MM.1S (cell line): Measurements from ENCODE around the gene SGMS1.

ENCODE experiments used
- DNase-seq: peaks from one replicate; pipeline ENCODE4 v3.0.0-alpha.2; 2015
- H2AFZ ChIP-seq: fragments of 300-600 bp; sonication (generic); 2 replicates; pipeline ENCODE4 v1.6.0; 2016; ENCODE audit warnings: antibody characterized with exemption, low read length
- H3F3A ChIP-seq: fragments of 300-600 bp; sonication (generic); 2 replicates; pipeline ENCODE4 v1.6.1; 2016; ENCODE audit warnings: mild to moderate bottlenecking, antibody characterized with exemption, low read length, moderate library complexity, mixed read lengths; ENCODE audit not compliant: insufficient read depth
- H3K27ac ChIP-seq: fragments of 300-600 bp; sonication (generic); 2 replicates; pipeline ENCODE4 v1.5.1; 2016; ENCODE audit warnings: mild to moderate bottlenecking, low read length
- H3K27me3 ChIP-seq: fragments of 300-600 bp; sonication (generic); replicated peaks from 2 replicates; pipeline ENCODE4 v1.6.0; 2016; ENCODE audit warnings: low read length; ENCODE audit not compliant: insufficient read depth
- H3K36me3 ChIP-seq: fragments of 300-600 bp; sonication (generic); replicated peaks from 2 replicates; pipeline ENCODE4 v1.6.1; 2016; ENCODE audit warnings: mild to moderate bottlenecking, low read length, mixed read lengths; ENCODE audit not compliant: insufficient read depth
- H3K4me1 ChIP-seq: fragments of 300-600 bp; sonication (generic); 2 replicates; pipeline ENCODE4 v1.6.1; 2016; ENCODE audit warnings: low read length, mixed read lengths
- H3K4me2 ChIP-seq: fragments of 300-600 bp; sonication (generic); 2 replicates; pipeline ENCODE4 v1.6.0; 2016; ENCODE audit warnings: low read depth, low read length
- H3K4me3 ChIP-seq: fragments of 300-600 bp; sonication (generic); 2 replicates; pipeline ENCODE4 v1.5.1; 2016; ENCODE audit warnings: low read length, mixed read lengths
- H3K79me2 ChIP-seq: fragments of 300-600 bp; sonication (generic); 2 replicates; pipeline ENCODE4 v1.6.1; 2016; ENCODE audit warnings: mixed run types, low read length, mixed read lengths
- H3K9ac ChIP-seq: fragments of 300-600 bp; sonication (generic); 2 replicates; pipeline ENCODE4 v1.6.1; 2016; ENCODE audit warnings: low read length, mixed read lengths
- H3K9me2 ChIP-seq: fragments of 300-600 bp; sonication (generic); replicated peaks from 2 replicates; pipeline ENCODE4 v1.6.1; 2016; ENCODE audit warnings: mild to moderate bottlenecking, low read length, mixed read lengths; ENCODE audit not compliant: insufficient read depth
- H3K9me3 ChIP-seq: fragments of 300-600 bp; sonication (generic); replicated peaks from 2 replicates; pipeline ENCODE4 v1.6.1; 2016; ENCODE audit warnings: mild to moderate bottlenecking, low read length, mixed read lengths; ENCODE audit not compliant: insufficient read depth
- H4K20me1 ChIP-seq: fragments of 300-600 bp; sonication (generic); 2 replicates; pipeline ENCODE4 v1.6.1; 2016; ENCODE audit warnings: mild to moderate bottlenecking, low read length, moderate library complexity, mixed read lengths; ENCODE audit not compliant: insufficient read depth
- EZH2 ChIP-seq: fragments of 300-600 bp; sonication (generic); optimal IDR thresholded peaks from 2 replicates; pipeline ENCODE3; 2017; ENCODE audit warnings: low read depth, mild to moderate bottlenecking, antibody characterized with exemption, low read length, mixed read lengths
- EZH2phosphoT487 ChIP-seq: fragments of 300-600 bp; sonication (generic); IDR thresholded peaks from 2 replicates; pipeline ENCODE4 v1.6.1; 2018; ENCODE audit warnings: antibody characterized with exemption, low read length
- TF ChIP-seq, protein P1 (sequence below): fragments of 300-600 bp; sonication (generic); IDR thresholded peaks from 2 replicates; pipeline ENCODE4 v1.5.1; 2016; ENCODE audit warnings: antibody characterized with exemption, low read length, mixed read lengths

SGMS1 gene

DNA sequence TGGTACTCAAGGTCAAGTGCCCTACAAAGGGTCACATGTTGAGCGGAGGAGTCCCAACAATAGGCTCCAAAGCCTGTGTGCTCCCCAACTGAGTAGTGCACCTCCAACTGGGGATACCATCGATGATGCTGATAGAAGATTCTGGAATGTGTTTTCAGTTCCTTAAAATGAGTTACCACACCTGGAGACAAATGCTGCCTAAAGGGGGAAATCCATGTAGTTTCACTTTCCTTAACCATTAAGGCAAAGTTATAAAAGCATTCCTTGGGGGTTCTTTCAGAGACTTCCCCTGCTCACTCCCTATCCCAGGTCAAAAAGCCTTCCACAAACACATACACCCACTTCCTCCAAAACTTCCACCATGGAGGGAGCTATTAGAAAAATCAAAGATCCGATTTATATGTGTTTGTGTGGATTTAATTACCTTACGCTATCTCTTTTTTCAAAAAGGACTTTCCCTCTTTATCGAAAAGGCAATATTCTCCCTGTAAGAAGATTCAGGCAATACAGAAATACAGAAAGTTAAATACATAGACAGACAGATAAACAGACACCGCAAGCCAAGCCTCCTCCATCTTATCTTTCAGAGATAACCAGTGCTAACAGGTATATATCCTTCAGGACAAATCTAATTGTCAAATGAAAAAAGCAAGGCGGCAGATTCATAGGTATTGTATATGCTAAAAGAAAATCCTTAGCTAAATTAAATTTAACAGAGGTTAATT lies 236.6 kb downstream of the SGMS1 start:
- TF ChIP-seq EZH2 (no peak), EZH2phosphoT487 (no peak)
- TF ChIP-seq, protein P1, sequence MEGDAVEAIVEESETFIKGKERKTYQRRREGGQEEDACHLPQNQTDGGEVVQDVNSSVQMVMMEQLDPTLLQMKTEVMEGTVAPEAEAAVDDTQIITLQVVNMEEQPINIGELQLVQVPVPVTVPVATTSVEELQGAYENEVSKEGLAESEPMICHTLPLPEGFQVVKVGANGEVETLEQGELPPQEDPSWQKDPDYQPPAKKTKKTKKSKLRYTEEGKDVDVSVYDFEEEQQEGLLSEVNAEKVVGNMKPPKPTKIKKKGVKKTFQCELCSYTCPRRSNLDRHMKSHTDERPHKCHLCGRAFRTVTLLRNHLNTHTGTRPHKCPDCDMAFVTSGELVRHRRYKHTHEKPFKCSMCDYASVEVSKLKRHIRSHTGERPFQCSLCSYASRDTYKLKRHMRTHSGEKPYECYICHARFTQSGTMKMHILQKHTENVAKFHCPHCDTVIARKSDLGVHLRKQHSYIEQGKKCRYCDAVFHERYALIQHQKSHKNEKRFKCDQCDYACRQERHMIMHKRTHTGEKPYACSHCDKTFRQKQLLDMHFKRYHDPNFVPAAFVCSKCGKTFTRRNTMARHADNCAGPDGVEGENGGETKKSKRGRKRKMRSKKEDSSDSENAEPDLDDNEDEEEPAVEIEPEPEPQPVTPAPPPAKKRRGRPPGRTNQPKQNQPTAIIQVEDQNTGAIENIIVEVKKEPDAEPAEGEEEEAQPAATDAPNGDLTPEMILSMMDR: no peak
- H2AFZ ChIP-seq: no peak overlapping the region
- no peaks in the 10 kb centered on the region for H4K20me1 ChIP-seq
- no peak for DNase-seq
- H3K27ac ChIP-seq: no peak overlapping the region
- H3K27me3 ChIP-seq: no peaks in the 10 kb centered on the region
- no peaks in the 10 kb centered on the region for H3K79me2 ChIP-seq
- H3K9ac ChIP-seq: no peak overlapping the region
- peaks cover 11% of the 10 kb centered on the region; the same call in 1 of the 2 replicates for H3K4me1 ChIP-seq
- no peaks in the 10 kb centered on the region for H3K9me2 ChIP-seq
- no peak overlapping the region for H3K4me2 ChIP-seq
- H3K4me3 ChIP-seq: no peak overlapping the region
- H3K36me3 ChIP-seq: no peaks in the 10 kb centered on the region
- no peaks in the 10 kb centered on the region for H3K9me3 ChIP-seq
- no peaks in the 10 kb centered on the region for H3F3A ChIP-seq

DNA sequence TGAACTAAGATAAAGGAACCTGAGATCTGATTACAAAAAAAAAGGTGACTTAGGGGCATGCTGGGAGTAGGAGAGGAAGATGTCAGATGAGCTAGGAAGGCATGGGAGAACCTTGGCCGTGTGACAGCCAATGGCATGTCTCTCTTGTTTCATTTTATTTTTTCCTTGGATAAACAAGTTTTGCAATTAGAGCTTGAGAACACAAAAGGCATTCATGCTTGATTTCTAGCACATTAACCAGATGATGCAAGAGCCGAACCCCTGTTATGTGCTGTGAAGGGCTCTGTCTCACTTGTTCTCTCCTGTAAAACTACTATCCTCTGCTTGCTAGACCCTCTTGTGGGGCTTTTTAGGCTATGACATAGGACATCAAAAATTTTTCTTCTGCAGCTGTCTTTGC lies 238.1 kb downstream of the SGMS1 start:
- no peaks in the 10 kb centered on the region for H3K9me2 ChIP-seq
- no peaks in the 10 kb centered on the region for H3K27me3 ChIP-seq
- H3K36me3 ChIP-seq: no peaks in the 10 kb centered on the region
- no peak overlapping the region for H2AFZ ChIP-seq
- no peak overlapping the region for H3K27ac ChIP-seq
- H3K9me3 ChIP-seq: no peaks in the 10 kb centered on the region
- no peak overlapping the region for H3K4me3 ChIP-seq
- H3K4me2 ChIP-seq: no peak overlapping the region
- no peaks in the 10 kb centered on the region for H4K20me1 ChIP-seq
- TF ChIP-seq, protein P1: no peak
- TF ChIP-seq EZH2phosphoT487 (no peak), EZH2 (no peak)
- no peak for DNase-seq
- no peaks in the 10 kb centered on the region for H3F3A ChIP-seq
- peaks cover 11% of the 10 kb centered on the region; the same call in 1 of the 2 replicates for H3K4me1 ChIP-seq
- H3K9ac ChIP-seq: no peak overlapping the region
- no peaks in the 10 kb centered on the region for H3K79me2 ChIP-seq

DNA sequence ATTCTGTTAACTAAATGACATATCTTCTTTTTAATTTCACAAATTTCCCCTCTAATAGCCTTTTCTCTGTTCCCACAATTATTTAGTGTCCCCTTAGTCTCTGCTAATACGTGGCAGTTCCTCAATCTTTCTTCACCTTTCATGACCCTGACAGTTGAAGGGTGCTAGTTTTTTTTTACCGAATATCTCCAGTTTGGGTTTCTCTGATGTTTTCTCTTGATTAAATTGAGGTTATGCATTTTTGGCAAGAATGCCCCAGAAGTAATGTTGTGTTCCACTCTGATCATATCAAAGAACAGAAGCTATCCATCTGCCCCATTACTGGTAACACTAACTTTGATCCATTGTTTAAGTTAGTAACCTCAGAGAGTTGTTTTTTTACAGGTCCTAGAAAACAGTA lies 238.9 kb downstream of the SGMS1 start:
- Histone ChIP-seq H4K20me1 (no peaks in the 10 kb centered on the region), H2AFZ (no peak overlapping the region), H3K79me2 (no peaks in the 10 kb centered on the region), H3K4me3 (no peak overlapping the region), H3K27ac (no peak overlapping the region), H3K9me2 (no peaks in the 10 kb centered on the region), H3K4me2 (no peak overlapping the region), H3F3A (no peaks in the 10 kb centered on the region), H3K4me1 (peaks cover 11% of the 10 kb centered on the region; the same call in 1 of the 2 replicates), H3K36me3 (no peaks in the 10 kb centered on the region), H3K27me3 (no peaks in the 10 kb centered on the region), H3K9ac (no peak overlapping the region), H3K9me3 (no peaks in the 10 kb centered on the region)
- DNase-seq: no peak
- no peak for TF ChIP-seq EZH2phosphoT487
- no peak for TF ChIP-seq EZH2
- TF ChIP-seq, protein P1: no peak
